Measurements from ENCODE around the gene TSNAX.
"Not testable (repeated sequence)": the region's sequence is repeated elsewhere in the genome, so short reads cannot be mapped to it uniquely, and the experiment has no call there.

The TSNAX gene

DNA sequence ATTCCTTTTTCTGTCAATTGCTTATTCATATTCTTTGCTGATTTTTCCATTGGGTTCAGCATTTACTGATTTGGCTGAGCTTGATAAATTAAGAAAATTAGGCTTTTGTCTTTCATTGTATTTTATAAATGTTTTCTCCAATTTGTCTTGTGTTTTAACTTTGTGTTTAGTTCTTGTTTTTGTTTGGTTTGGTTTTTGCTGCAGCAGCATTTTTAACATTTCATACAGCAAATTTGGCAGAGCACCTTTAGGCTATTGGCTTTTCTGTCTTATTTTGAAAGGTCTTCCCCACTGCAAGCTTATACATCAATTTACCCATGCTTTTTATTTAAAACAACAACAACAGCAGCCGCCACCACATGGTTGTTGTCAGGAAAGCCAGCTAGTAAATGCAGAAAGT, 64.3 kb downstream of the TSNAX start:
- no peak for ATAC-seq (ENCODE audit: low read depth)
- Mint-ChIP-seq H3K4me3 (no peak overlapping the region), H3K4me1 (peaks cover 10% of the 10 kb centered on the region), H3K27ac (no peak overlapping the region), H3K36me3 (peaks cover 3% of the 10 kb centered on the region), H3K9me3 (no peaks in the 10 kb centered on the region), H3K27me3 (no peaks in the 10 kb centered on the region)
- no peak for DNase-seq (ENCODE audit: low spot score in 2 of 2)

- not testable (repeated sequence) for H3K9me3 Mint-ChIP-seq; H3K27ac Mint-ChIP-seq; ATAC-seq (ENCODE audit: low read depth); H3K4me3 Mint-ChIP-seq; H3K36me3 Mint-ChIP-seq; H3K4me1 Mint-ChIP-seq; DNase-seq (ENCODE audit: low spot score in 2 of 2); H3K27me3 Mint-ChIP-seq
These were observed 64.8 kb downstream of the TSNAX start for GRCh38 chr1:231593264-231593663.

DNA sequence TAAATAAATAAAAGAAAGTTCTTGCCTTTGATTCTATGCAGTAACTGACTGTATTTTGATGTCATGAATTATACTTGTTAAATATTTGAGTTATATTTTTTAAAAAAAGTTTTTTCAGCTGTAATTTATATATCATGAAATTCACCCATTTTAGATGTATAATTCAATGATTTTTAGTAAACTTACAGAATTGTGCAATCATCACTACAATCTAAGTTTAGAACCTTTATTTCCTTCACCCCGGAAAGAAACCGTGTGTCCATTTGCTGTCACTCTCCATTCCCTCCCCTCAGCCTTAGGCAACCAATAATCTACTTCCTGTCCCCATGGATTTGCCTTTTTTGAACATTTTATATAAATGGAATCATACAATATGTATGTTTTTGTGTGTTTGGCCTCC, 65.7 kb downstream of the TSNAX start:
- no peaks in the 10 kb centered on the region for H3K9me3 Mint-ChIP-seq
- no peak overlapping the region for H3K27ac Mint-ChIP-seq
- ATAC-seq (ENCODE audit: low read depth) (no peak), DNase-seq (ENCODE audit: low spot score in 2 of 2) (no peak)
- peaks cover 10% of the 10 kb centered on the region for H3K4me1 Mint-ChIP-seq
- H3K27me3 Mint-ChIP-seq: no peaks in the 10 kb centered on the region
- H3K4me3 Mint-ChIP-seq: no peak overlapping the region
- H3K36me3 Mint-ChIP-seq: peaks cover 2% of the 10 kb centered on the region

- no peak for DNase-seq (ENCODE audit: low spot score in 2 of 2)
- no peak for ATAC-seq (ENCODE audit: low read depth)
- Mint-ChIP-seq H3K36me3 (peaks cover 2% of the 10 kb centered on the region), H3K4me1 (peaks cover 10% of the 10 kb centered on the region), H3K4me3 (no peak overlapping the region), H3K9me3 (no peaks in the 10 kb centered on the region), H3K27ac (no peak overlapping the region), H3K27me3 (no peaks in the 10 kb centered on the region)
These were observed 66.3 kb downstream of the TSNAX start for GRCh38 chr1:231594749-231595148.

DNA sequence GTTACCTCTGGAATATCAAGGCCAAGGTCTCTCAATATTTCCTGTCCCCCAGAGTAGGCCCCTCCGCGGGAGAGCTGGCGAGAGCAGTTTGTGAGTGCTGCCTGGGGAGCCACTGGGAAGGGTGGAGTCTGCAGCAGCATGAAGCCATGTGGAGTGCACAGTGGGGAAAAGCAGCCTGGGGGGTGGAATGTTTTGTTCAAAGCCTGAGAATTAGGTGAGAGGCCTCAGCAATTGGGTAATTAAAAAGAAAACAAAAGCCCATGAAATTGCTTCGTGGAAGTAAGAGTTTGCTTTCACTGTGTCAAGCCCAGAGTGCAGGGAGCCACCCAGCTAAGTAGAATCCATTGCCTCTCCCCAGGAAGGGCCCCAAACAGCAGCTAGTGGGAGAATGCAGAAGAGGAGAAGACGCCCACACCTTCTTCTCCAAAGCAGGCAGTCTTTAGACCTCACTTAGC, 67.9 kb downstream of the TSNAX start:
- Mint-ChIP-seq H3K9me3 (no peaks in the 10 kb centered on the region), H3K4me3 (no peak overlapping the region), H3K4me1 (peaks cover 3% of the 10 kb centered on the region), H3K27ac (no peak overlapping the region), H3K36me3 (peaks cover 2% of the 10 kb centered on the region), H3K27me3 (no peaks in the 10 kb centered on the region)
- ATAC-seq (ENCODE audit: low read depth): no peak
- DNase-seq (ENCODE audit: low spot score in 2 of 2): no peak

DNA sequence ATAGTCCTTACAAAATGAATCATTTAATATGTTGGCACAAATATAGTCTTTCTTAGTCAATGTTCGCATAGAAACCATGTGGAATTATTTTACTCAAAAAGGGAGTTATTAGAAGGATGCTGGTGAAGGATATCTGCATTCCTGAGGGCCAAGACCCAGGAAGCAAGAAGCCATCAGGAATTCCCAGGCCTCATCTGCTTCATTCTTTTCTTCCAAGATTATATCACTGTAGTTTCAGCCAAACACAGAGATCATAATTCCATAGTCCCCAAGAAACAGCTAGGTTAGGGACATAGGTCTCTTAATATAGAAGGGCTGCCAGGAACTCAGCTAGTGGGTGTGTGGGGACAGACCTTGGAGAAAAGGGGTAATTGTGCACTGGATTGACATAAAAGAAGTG, 69.5 kb downstream of the TSNAX start:
- H3K36me3 Mint-ChIP-seq: peaks cover 2% of the 10 kb centered on the region
- H3K4me3 Mint-ChIP-seq: no peak overlapping the region
- no peak for ATAC-seq (ENCODE audit: low read depth)

DNA sequence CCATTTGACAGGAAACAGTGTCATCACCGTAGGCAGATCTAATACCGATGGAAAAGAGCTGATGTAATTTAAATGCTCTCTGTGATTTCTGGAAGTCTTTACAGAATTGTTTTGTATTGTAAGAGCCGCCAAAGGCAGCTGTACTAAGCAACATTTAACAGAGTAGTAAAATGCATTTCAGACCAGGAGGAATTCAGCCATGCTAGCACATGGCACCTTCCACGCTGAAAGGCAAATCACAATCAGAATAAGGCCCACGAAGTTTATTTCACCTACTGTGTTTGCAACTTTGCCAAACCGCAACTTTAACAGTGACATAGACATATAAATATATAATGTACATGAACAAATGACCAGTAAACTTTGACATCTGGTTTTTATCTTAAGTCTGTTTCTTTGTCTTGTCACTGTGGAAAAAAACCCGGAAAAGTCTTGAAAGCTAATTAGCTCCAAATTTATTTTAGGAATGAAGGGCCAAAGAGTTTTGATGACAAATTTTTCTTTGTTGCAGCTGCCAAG, 72.0 kb downstream of the TSNAX start:
- H3K36me3 Mint-ChIP-seq: no peaks in the 10 kb centered on the region
- no peaks in the 10 kb centered on the region for H3K27me3 Mint-ChIP-seq
- no peak for DNase-seq (ENCODE audit: low spot score in 2 of 2)
- no peak for ATAC-seq (ENCODE audit: low read depth)
- H3K27ac Mint-ChIP-seq: no peak overlapping the region
- H3K4me1 Mint-ChIP-seq: peaks cover 6% of the 10 kb centered on the region
- no peaks in the 10 kb centered on the region for H3K9me3 Mint-ChIP-seq
- H3K4me3 Mint-ChIP-seq: no peak overlapping the region

More for the DNA sequence above, 69.5 kb downstream of the TSNAX start:
- H3K9me3 Mint-ChIP-seq: no peaks in the 10 kb centered on the region
- H3K27ac Mint-ChIP-seq: no peak overlapping the region
- H3K27me3 Mint-ChIP-seq: no peaks in the 10 kb centered on the region
- H3K4me1 Mint-ChIP-seq: no peaks in the 10 kb centered on the region
- no peak for DNase-seq (ENCODE audit: low spot score in 2 of 2)

DNA sequence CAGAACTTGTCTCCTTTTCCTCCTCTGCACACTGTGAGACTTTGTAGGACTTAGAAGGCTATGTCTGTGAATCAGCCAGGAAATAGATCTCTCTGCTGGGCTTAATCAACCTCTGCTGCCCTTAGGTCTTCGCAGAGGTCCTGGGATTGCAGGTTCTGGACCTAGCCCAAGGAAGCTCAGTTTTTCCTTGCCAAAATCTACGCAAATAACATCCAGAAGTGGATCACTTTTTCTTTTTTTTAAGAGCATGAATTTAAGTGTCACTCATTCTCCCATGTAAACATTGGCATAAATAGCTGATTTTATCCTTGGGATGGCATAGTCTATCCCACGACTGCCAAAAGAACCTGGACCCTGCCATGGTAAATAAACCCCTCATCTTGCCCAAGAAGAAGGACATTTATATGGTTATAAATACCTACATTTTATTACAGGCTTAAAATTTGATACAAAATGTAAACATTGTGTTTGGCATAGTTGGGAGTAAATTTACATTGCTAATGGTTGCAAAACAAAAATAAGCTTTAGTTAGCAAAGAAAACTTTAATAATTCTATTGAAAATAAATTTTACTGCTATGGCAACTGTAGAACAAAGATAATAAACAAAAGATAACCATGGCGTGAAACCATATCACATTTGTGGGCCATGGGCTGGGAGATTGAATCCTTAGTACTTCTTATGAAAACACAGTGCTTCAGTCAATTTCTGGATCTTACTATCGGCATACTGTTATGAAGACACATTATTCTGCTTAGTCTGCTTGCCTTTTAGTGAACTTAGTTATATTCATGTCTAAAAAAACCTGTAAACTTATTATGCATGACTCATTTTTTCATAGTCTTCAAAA, 73.6 kb downstream of the TSNAX start:
- DNase-seq (ENCODE audit: low spot score in 2 of 2) (no peak), ATAC-seq (ENCODE audit: low read depth) (no peak)
- H3K27ac Mint-ChIP-seq: no peak overlapping the region
- no peaks in the 10 kb centered on the region for H3K9me3 Mint-ChIP-seq
- no peaks in the 10 kb centered on the region for H3K36me3 Mint-ChIP-seq
- peaks cover 6% of the 10 kb centered on the region for H3K4me1 Mint-ChIP-seq
- H3K4me3 Mint-ChIP-seq: no peak overlapping the region
- H3K27me3 Mint-ChIP-seq: no peaks in the 10 kb centered on the region

DNA sequence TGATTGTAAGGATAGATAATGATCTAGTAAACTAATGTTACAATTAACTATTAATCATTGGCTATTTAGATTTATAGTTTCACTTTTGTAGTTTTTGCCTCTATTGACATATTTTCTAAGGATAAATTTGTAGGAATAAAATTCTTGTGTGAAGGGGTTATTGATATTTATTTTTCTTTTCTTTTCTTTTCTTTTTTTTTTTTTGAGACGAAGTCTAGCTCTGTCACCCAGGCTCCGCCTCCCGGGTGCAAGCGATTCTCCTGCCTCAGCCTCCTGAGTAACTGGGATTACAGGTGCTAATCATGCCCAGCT, 74.2 kb downstream of the TSNAX start:
- DNase-seq (ENCODE audit: low spot score in 2 of 2) (no peak), ATAC-seq (ENCODE audit: low read depth) (no peak)
- Mint-ChIP-seq H3K27me3 (no peaks in the 10 kb centered on the region), H3K27ac (no peak overlapping the region), H3K9me3 (no peaks in the 10 kb centered on the region), H3K4me3 (no peak overlapping the region), H3K36me3 (no peaks in the 10 kb centered on the region), H3K4me1 (peaks cover 11% of the 10 kb centered on the region)

- peak; percentile 34 to 41 for DNase-seq (ENCODE audit: low spot score in 2 of 2)
- ATAC-seq (ENCODE audit: low read depth): peak; percentile 83
- H3K27me3 Mint-ChIP-seq: no peaks in the 10 kb centered on the region
- H3K4me1 Mint-ChIP-seq: peaks cover 14% of the 10 kb centered on the region
- H3K9me3 Mint-ChIP-seq: no peaks in the 10 kb centered on the region
- no peaks in the 10 kb centered on the region for H3K36me3 Mint-ChIP-seq
- H3K27ac Mint-ChIP-seq: peak overlapping the region; percentile 89
- peak overlapping the region; percentile 95 for H3K4me3 Mint-ChIP-seq
These were observed 75.3 kb downstream of the TSNAX start for GRCh38 chr1:231603598-231604275.

- no peak overlapping the region for H3K4me3 Mint-ChIP-seq
- DNase-seq (ENCODE audit: low spot score in 2 of 2): no peak
- H3K27ac Mint-ChIP-seq: no peak overlapping the region
- H3K36me3 Mint-ChIP-seq: no peaks in the 10 kb centered on the region
- no peaks in the 10 kb centered on the region for H3K9me3 Mint-ChIP-seq
- no peak for ATAC-seq (ENCODE audit: low read depth)
- H3K4me1 Mint-ChIP-seq: peaks cover 15% of the 10 kb centered on the region
- no peaks in the 10 kb centered on the region for H3K27me3 Mint-ChIP-seq
These were observed 75.8 kb downstream of the TSNAX start for GRCh38 chr1:231604276-231604621.

GRCh38 chr1:231605149-231606100, 77.0 kb downstream of the TSNAX start:
- no peak for ATAC-seq (ENCODE audit: low read depth)
- no peak overlapping the region for H3K27ac Mint-ChIP-seq
- DNase-seq (ENCODE audit: low spot score in 2 of 2): no peak
- no peaks in the 10 kb centered on the region for H3K27me3 Mint-ChIP-seq
- H3K36me3 Mint-ChIP-seq: peaks cover 3% of the 10 kb centered on the region
- H3K4me3 Mint-ChIP-seq: no peak overlapping the region
- H3K4me1 Mint-ChIP-seq: peaks cover 17% of the 10 kb centered on the region
- no peaks in the 10 kb centered on the region for H3K9me3 Mint-ChIP-seq

GRCh38 chr1:231606712-231607111, 78.2 kb downstream of the TSNAX start:
- Mint-ChIP-seq H3K36me3 (peaks cover 8% of the 10 kb centered on the region), H3K27me3 (peaks cover 5% of the 10 kb centered on the region), H3K27ac (no peak overlapping the region), H3K4me3 (no peak overlapping the region), H3K9me3 (no peaks in the 10 kb centered on the region), H3K4me1 (peaks cover 27% of the 10 kb centered on the region)
- no peak for ATAC-seq (ENCODE audit: low read depth)
- no peak for DNase-seq (ENCODE audit: low spot score in 2 of 2)

DNA sequence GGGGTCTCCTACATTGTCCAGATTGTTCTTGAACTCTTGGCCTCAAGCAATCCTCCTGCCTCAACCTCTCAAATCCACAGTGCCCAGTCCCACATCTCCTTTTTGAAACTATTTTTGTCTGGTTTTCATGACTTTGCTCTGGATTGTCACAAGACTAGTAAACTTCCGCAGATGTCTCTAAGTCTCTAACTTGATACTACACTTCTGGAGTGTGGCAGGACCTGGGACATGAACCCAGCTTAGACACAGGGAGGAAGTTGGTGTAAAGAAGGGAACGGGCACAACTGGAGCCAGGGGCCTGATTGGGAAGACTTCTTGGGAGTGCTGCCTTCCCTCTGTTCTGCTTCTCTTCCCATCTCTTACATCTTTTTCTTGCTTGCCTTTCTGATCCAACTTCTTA, 81.9 kb downstream of the TSNAX start:
- Mint-ChIP-seq H3K4me3 (no peak overlapping the region), H3K27ac (no peak overlapping the region), H3K36me3 (peaks cover 8% of the 10 kb centered on the region), H3K4me1 (peaks cover 52% of the 10 kb centered on the region), H3K9me3 (no peaks in the 10 kb centered on the region), H3K27me3 (peaks cover 5% of the 10 kb centered on the region)
- ATAC-seq (ENCODE audit: low read depth): no peak
- DNase-seq (ENCODE audit: low spot score in 2 of 2): no peak

All from memory B cell (primary cell).